B cell (primary cell): ENCODE data around the gene PER1. TPM values are rescaled to one million over a fixed set of nuclear protein-coding genes. Genes with fewer than 3 reads are reported as not detected.
A peak's percentile ranks its signal among the peaks of the same experiment; 100 is the strongest.

ENCODE experiments used
- ATAC-seq: fragments of 200-7000 bp; cut with Tn5 transposase; one replicate; pipeline ENCODE4 v1.10.0; 2021; ENCODE audit warnings: low read depth, mild to moderate bottlenecking, moderate number of reproducible peaks, moderate library complexity
- CTCF ChIA-PET: fragments of 350-600 bp; sonication (Branson Sonifier 250); formaldehyde crosslinking; loops from one replicate; lab custom pipeline; 2021; ENCODE audit warnings: antibody characterized with exemption, inconsistent platforms; lab: Charles Lee
- POLR2A ChIA-PET: fragments of 350-600 bp; sonication (Branson Sonifier 250); formaldehyde crosslinking; loops from one replicate; lab custom pipeline; 2021; ENCODE audit warnings: antibody characterized with exemption; lab: Charles Lee
- DNase-seq: peaks from one replicate; pipeline ENCODE4 v3.0.0; 2013
- H2AFZ ChIP-seq: 2 replicates; pipeline ENCODE4 v1.6.1; 2012; ENCODE audit warnings: mild to moderate bottlenecking, low read depth, low read length; ENCODE audit not compliant: insufficient read depth, poor library complexity, severe bottlenecking
- H3K27ac ChIP-seq, 2 donors: 1 replicate in 1 of 2; 2 replicates in 1 of 2; pipeline ENCODE4 v1.5.1; 2012 to 2013; ENCODE audit warnings: low read length in 2 of 2, mild to moderate bottlenecking in 2 of 2, moderate library complexity in 1 of 2
- H3K27me3 ChIP-seq, 4 experiments: fragments of 200-600 bp in 1 of 4; sonication (generic) in 1 of 4; replicated peaks in 1 of 4; 1 replicate in 2 of 4; 2 replicates in 2 of 4; pipeline versions ENCODE4 v1.6.1 to v1.7.0; 2013 to 2016; ENCODE audit warnings: low read length in 3 of 4, mild to moderate bottlenecking in 2 of 4, mixed read lengths in 1 of 4, moderate library complexity in 1 of 4; ENCODE audit not compliant: insufficient read depth in 4 of 4, control insufficient read depth in 3 of 4; ENCODE audit errors: control extremely low read depth in 1 of 4
- H3K36me3 ChIP-seq, 2 experiments: replicated peaks in 1 of 2; 1 replicate in 1 of 2; 2 replicates in 1 of 2; pipeline versions ENCODE4 v1.6.1 to v1.7.1; 2013; ENCODE audit warnings: low read length in 1 of 2; ENCODE audit not compliant: insufficient read depth in 2 of 2, control insufficient read depth in 1 of 2; ENCODE audit errors: control extremely low read depth in 1 of 2, extremely low read depth in 1 of 2
- H3K4me1 ChIP-seq, 2 donors: fragments of 200-600 bp in 1 of 2; sonication (generic) in 1 of 2; 1 replicate in 1 of 2; 2 replicates in 1 of 2; pipeline versions ENCODE4 v1.5.1 to v1.6.1; 2013 to 2017; ENCODE audit warnings: low read length in 2 of 2; ENCODE audit not compliant: control insufficient read depth in 2 of 2, insufficient read depth in 2 of 2
- H3K4me2 ChIP-seq: replicated peaks from 2 replicates; pipeline ENCODE3; 2012; ENCODE audit warnings: mild to moderate bottlenecking, low read depth, low read length; ENCODE audit not compliant: poor library complexity, severe bottlenecking
- H3K4me3 ChIP-seq, 5 experiments: fragments of 200-600 bp in 1 of 5; sonication (generic) in 1 of 5; 1 replicate in 3 of 5; 2 replicates in 2 of 5; pipeline versions ENCODE4 v1.5.1 to v1.7.0; 2011 to 2016; ENCODE audit warnings: low read length in 4 of 5, mild to moderate bottlenecking in 4 of 5, low read depth in 2 of 5, control low read depth in 1 of 5, moderate library complexity in 1 of 5; ENCODE audit not compliant: insufficient read depth in 1 of 5; ENCODE audit errors: control extremely low read depth in 1 of 5, extremely low read depth in 1 of 5
- H3K79me2 ChIP-seq: fragments of 200-600 bp; sonication (generic); one replicate; pipeline ENCODE4 v1.6.0; 2016; ENCODE audit warnings: low read length; ENCODE audit not compliant: control insufficient read depth, insufficient read depth
- H3K9ac ChIP-seq: fragments of 200-600 bp; sonication (generic); 2 replicates; pipeline ENCODE4 v1.6.1; 2017; ENCODE audit warnings: mild to moderate bottlenecking, low read length, moderate library complexity
- H3K9me3 ChIP-seq, 3 donors: one replicate each; pipeline versions ENCODE4 v1.6.1 to v1.7.1; 2013; ENCODE audit warnings: low read length in 2 of 3; ENCODE audit not compliant: control insufficient read depth in 2 of 3, insufficient read depth in 1 of 3; ENCODE audit errors: control extremely low read depth in 1 of 3
- H4K20me1 ChIP-seq: 2 replicates; pipeline ENCODE4 v1.6.0; 2012; ENCODE audit warnings: mild to moderate bottlenecking, low read length; ENCODE audit not compliant: insufficient read depth, control insufficient read depth, poor library complexity, severe bottlenecking
- H3K27ac Mint-ChIP-seq: one replicate; pipeline ENCODE4 v1.8.0; 2021; ENCODE audit warnings: mixed read lengths
- H3K27me3 Mint-ChIP-seq: one replicate; pipeline ENCODE4 v1.8.0; 2021; ENCODE audit warnings: mixed read lengths
- H3K4me1 Mint-ChIP-seq: one replicate; pipeline ENCODE4 v1.8.0; 2021; ENCODE audit warnings: mixed read lengths
- H3K4me3 Mint-ChIP-seq: one replicate; pipeline ENCODE4 v1.8.0; 2021; ENCODE audit warnings: mixed read lengths
- H3K9me3 Mint-ChIP-seq: one replicate; pipeline ENCODE4 v1.8.0; 2022; ENCODE audit warnings: mixed read lengths; ENCODE audit not compliant: insufficient read depth
- EZH2 ChIP-seq: IDR thresholded peaks from 2 replicates; pipeline ENCODE4 v1.6.1; 2012; ENCODE audit warnings: borderline replicate concordance, low read depth, mild to moderate bottlenecking, moderate library complexity, low read length; ENCODE audit not compliant: insufficient read depth, poor library complexity, severe bottlenecking
- WGBS: methylation state at CpG from one replicate; pipeline ENCODE4 v1.1.5; 2013; ENCODE audit warnings: missing lambda C conversion rate; ENCODE audit not compliant: insufficient coverage; 5-methylcytosine and 5-hydroxymethylcytosine counted together
- intact Hi-C: fragments of 100-400 bp; cut with micrococcal nuclease; formaldehyde crosslinking; loops from one replicate; pipeline ENCODE4 v1.10.0; 2022
- polyA plus RNA-seq: library from polyadenylated mRNA; depleted of rRNA; stranded (reverse); fragments of >200 nt; gene quantifications from 2 replicates; pipeline ENCODE4 v1.2.3, GENCODE V29; 2012
- total RNA-seq, 2 donors: library from RNA; stranded (reverse); fragments of 120-200 nt in 1 of 2; gene quantifications; 1 replicate in 1 of 2; 2 replicates in 1 of 2; pipeline versions ENCODE4 v1.2.3 to v1.2.4, GENCODE V29; 2013 to 2022
- TF ChIP-seq, protein P1 (sequence below): fragments of 200-600 bp; IDR thresholded peaks from one replicate; pipeline ENCODE4 v1.8.0; 2022; ENCODE audit warnings: antibody characterized with exemption, mild to moderate bottlenecking

PER1 gene
- total and polyA plus RNA-seq, 2 donors (not counting 1 experiment from before 2014, with no cell fraction given) = 120 to 176 TPM

DNA sequence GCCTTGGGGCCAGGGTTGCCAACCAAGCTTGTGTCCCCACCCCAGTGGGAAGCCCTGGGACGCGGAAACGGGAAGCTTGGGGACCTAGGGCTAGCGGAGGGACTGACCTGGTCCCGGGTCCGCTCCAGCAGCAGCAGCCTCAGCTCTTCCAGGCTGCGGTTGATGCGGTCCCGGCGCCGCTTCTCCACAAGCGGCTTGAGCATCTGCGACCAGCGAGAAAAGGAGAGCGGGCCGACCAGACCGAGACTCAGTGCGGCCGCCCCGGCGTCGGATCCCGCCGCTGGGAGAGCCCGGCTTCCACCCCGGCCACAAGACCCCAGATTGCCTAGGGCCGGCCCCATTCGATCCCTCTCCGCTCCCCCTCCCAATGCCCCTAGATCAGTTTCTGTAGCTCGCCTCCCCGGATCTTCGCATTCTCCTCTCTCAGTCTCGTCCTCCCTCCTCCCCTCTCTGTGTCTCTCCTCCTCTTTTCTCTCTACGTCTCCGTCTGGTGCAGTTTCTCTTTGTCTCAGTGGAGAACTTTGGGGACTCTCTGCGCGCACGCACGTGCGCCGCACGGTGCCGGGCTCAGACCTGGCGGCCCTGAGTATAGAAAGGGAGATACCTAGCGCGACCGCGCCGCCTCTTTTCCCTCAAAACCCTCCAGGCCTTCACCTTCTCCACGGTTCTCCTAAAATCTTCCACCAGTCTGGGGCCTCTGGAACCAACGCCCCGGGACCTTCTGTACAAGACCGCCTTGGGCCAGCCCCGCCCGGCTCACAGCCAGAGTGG, 29.1 kb downstream of the PER1 start:
- Histone ChIP-seq H3K4me3 (peak overlapping the region in 4 of 5 experiments; percentile 29 to 85 (median 70)), H3K9ac (peak overlapping the region; percentile 83), H4K20me1 (peaks cover 34% of the 10 kb centered on the region), H3K9me3 (peaks cover 0 to 22% (median 0%) of the 10 kb centered on the region in 3 donors), H3K27me3 (peaks cover 0 to 50% (median 21%) of the 10 kb centered on the region in 4 experiments), H3K79me2 (no peaks in the 10 kb centered on the region), H3K27ac (no peak overlapping the region), H3K36me3 (no peaks in the 10 kb centered on the region), H3K4me1 (peaks cover 62 to 75% of the 10 kb centered on the region in 2 donors), H2AFZ (peak overlapping the region; percentile 54), H3K4me2 (peak overlapping the region; percentile 91)
- TF ChIP-seq, protein P1, sequence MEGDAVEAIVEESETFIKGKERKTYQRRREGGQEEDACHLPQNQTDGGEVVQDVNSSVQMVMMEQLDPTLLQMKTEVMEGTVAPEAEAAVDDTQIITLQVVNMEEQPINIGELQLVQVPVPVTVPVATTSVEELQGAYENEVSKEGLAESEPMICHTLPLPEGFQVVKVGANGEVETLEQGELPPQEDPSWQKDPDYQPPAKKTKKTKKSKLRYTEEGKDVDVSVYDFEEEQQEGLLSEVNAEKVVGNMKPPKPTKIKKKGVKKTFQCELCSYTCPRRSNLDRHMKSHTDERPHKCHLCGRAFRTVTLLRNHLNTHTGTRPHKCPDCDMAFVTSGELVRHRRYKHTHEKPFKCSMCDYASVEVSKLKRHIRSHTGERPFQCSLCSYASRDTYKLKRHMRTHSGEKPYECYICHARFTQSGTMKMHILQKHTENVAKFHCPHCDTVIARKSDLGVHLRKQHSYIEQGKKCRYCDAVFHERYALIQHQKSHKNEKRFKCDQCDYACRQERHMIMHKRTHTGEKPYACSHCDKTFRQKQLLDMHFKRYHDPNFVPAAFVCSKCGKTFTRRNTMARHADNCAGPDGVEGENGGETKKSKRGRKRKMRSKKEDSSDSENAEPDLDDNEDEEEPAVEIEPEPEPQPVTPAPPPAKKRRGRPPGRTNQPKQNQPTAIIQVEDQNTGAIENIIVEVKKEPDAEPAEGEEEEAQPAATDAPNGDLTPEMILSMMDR = no peak
- peak; percentile 3 for TF ChIP-seq EZH2
- Mint-ChIP-seq H3K27ac (peak overlapping the region; percentile 6), H3K9me3 (no peaks in the 10 kb centered on the region), H3K4me1 (peaks cover 80% of the 10 kb centered on the region), H3K4me3 (peak overlapping the region; percentile 94), H3K27me3 (peaks cover 45% of the 10 kb centered on the region)
- DNase-seq = peak; percentile 73
- no peak for ATAC-seq
- ChIA-PET CTCF (interaction anchor here (1.0 to 3.6 kb wide), 9 partner anchors 10 to 177 kb away, joined by 3 to 12 read pairs (median 8); no protein-coding TSS in a partner anchor), POLR2A (interaction anchor here (0.6 to 1.8 kb wide), 4 partner anchors 34 to 124 kb away, joined by 4 to 6 read pairs (median 6); partner anchors contain the start of gene CTC1)
- intact Hi-C loops = no loop called here
- under 1% methylated on average over 44 of the region's 55 CpGs for WGBS
